HepG2 (cell line): ENCODE results near the gene HSDL1. TPM values are rescaled to one million over a fixed set of nuclear protein-coding genes. Genes with fewer than 3 reads are reported as not detected.

Experiments
- ADNP ChIP-seq: sonication (generic); formaldehyde crosslinking; IDR thresholded peaks from 2 replicates; pipeline ENCODE4 v1.4.0; 2020; ENCODE audit warnings: missing genetic modification reagents
- ARNTL ChIP-seq: sonication (generic); formaldehyde crosslinking; IDR thresholded peaks from 2 replicates; pipeline ENCODE4 v1.4.0; 2020; ENCODE audit warnings: mild to moderate bottlenecking, missing genetic modification reagents
- CENPT ChIP-seq: sonication (generic); formaldehyde crosslinking; IDR thresholded peaks from 2 replicates; pipeline ENCODE4 v1.8.0; 2022; ENCODE audit warnings: low read depth, mild to moderate bottlenecking, moderate library complexity, missing genetic modification reagents
- EED ChIP-seq: sonication (generic); formaldehyde crosslinking; IDR thresholded peaks from 2 replicates; pipeline ENCODE4 v1.5.0; 2020; ENCODE audit warnings: mild to moderate bottlenecking, missing genetic modification reagents
- FOSL2 ChIP-seq: sonication (generic); formaldehyde crosslinking; IDR thresholded peaks from 2 replicates; pipeline ENCODE4 v1.4.0; 2020; ENCODE audit warnings: missing genetic modification reagents
- KLF12 ChIP-seq: sonication (generic); formaldehyde crosslinking; IDR thresholded peaks from 2 replicates; pipeline ENCODE4 v1.4.0; 2020; ENCODE audit warnings: missing genetic modification reagents, borderline replicate concordance
- NPAS2 ChIP-seq: sonication (generic); formaldehyde crosslinking; IDR thresholded peaks from 2 replicates; pipeline ENCODE4 v1.8.0; 2022; ENCODE audit warnings: mild to moderate bottlenecking, missing genetic modification reagents, borderline replicate concordance
- NR2F2 ChIP-seq: IDR thresholded peaks from 2 replicates; pipeline ENCODE4 v1.6.1; 2012; ENCODE audit warnings: low read depth, inconsistent platforms, borderline replicate concordance
- SALL1 ChIP-seq: sonication (generic); formaldehyde crosslinking; IDR thresholded peaks from 2 replicates; pipeline ENCODE4 v1.8.0; 2022; ENCODE audit warnings: mild to moderate bottlenecking, missing genetic modification reagents
- SOX6 ChIP-seq, 2 experiments: fragments of 450-650 bp in 1 of 2; sonication (generic) in 1 of 2; formaldehyde crosslinking in 1 of 2; IDR thresholded peaks; 2 replicates each; pipeline versions ENCODE4 v1.4.0 to v1.6.1; 2017 to 2020; ENCODE audit warnings: antibody characterized with exemption in 1 of 2, mild to moderate bottlenecking in 1 of 2, missing genetic modification reagents in 1 of 2
- SRY ChIP-seq: sonication (generic); formaldehyde crosslinking; IDR thresholded peaks from 2 replicates; pipeline ENCODE4 v1.8.0; 2022; ENCODE audit warnings: mild to moderate bottlenecking, missing genetic modification reagents
- SUZ12 ChIP-seq: fragments of 150-350 bp; IDR thresholded peaks from 2 replicates; pipeline ENCODE4 v1.6.1; 2014; ENCODE audit warnings: low read depth, low read length
- ZNF282 ChIP-seq: fragments of 450-650 bp; IDR thresholded peaks from 2 replicates; pipeline ENCODE4 v1.6.1; 2018; ENCODE audit not compliant: partially characterized antibody
- ZNF331 ChIP-seq: sonication (generic); formaldehyde crosslinking; IDR thresholded peaks from 2 replicates; pipeline ENCODE4 v1.4.0; 2020; ENCODE audit warnings: missing genetic modification reagents
- ZNF350 ChIP-seq: sonication (generic); formaldehyde crosslinking; IDR thresholded peaks from 2 replicates; pipeline ENCODE4 v1.4.0; 2020; ENCODE audit warnings: mild to moderate bottlenecking, low read depth, missing genetic modification reagents, borderline replicate concordance
- ZNF549 ChIP-seq: sonication (generic); formaldehyde crosslinking; IDR thresholded peaks from 2 replicates; pipeline ENCODE4 v1.5.0; 2020; ENCODE audit warnings: missing genetic modification reagents
- ZNF615 ChIP-seq: sonication (generic); formaldehyde crosslinking; IDR thresholded peaks from 2 replicates; pipeline ENCODE4 v1.5.0; 2020; ENCODE audit warnings: mild to moderate bottlenecking, missing genetic modification reagents, borderline replicate concordance
- polyA plus RNA-seq, 8 experiments: library from polyadenylated mRNA; depleted of rRNA in 3 of 8; stranded (reverse) in 7 of 8; unstranded in 1 of 8; fragments of >200 nt; fragmentation: Illumina TruSeq in 4 of 8; extraction: Trizol in 4 of 8; gene quantifications; 2 replicates each; pipeline versions ENCODE4 v1.2.1 to v1.2.3, GENCODE V29; 2011 to 2016; ENCODE audit warnings: low read depth in 4 of 8, missing spikeins in 1 of 8, mixed read lengths in 1 of 8; ENCODE audit not compliant: insufficient read depth in 1 of 8
- total RNA-seq, 5 experiments: library from RNA; depleted of rRNA; stranded (reverse); fragments of >200 nt; fragmentation: Illumina TruSeq; extraction: Trizol; gene quantifications; 2 replicates each; pipeline ENCODE4 v1.2.3, GENCODE V29; 2016; ENCODE audit warnings: low read depth in 1 of 5
- TF ChIP-seq, protein P1 (sequence below): sonication (generic); formaldehyde crosslinking; IDR thresholded peaks from 2 replicates; pipeline ENCODE4 v1.4.0; 2020; ENCODE audit warnings: missing genetic modification reagents
- TF ChIP-seq, protein P2 (sequence below): sonication (generic); formaldehyde crosslinking; IDR thresholded peaks from 2 replicates; pipeline ENCODE4 v1.8.0; 2022; ENCODE audit warnings: missing genetic modification reagents, mild to moderate bottlenecking, borderline replicate concordance
- TF ChIP-seq, protein P3 (sequence below): sonication (generic); formaldehyde crosslinking; IDR thresholded peaks from 2 replicates; pipeline ENCODE4 v1.4.0; 2020; ENCODE audit warnings: missing genetic modification reagents, borderline replicate concordance
- TF ChIP-seq, protein P4 (sequence below): IDR thresholded peaks from 2 replicates; pipeline ENCODE4 v1.6.1; 2016; ENCODE audit warnings: low read depth, borderline replicate concordance
- TF ChIP-seq, protein P5 (sequence below): sonication (generic); formaldehyde crosslinking; IDR thresholded peaks from 2 replicates; pipeline ENCODE4 v1.4.0; 2020; ENCODE audit warnings: mild to moderate bottlenecking, missing genetic modification reagents
- TF ChIP-seq, protein P6 (sequence below): sonication (generic); formaldehyde crosslinking; IDR thresholded peaks from 2 replicates; pipeline ENCODE4 v1.4.0; 2020; ENCODE audit warnings: missing genetic modification reagents, low read depth, mild to moderate bottlenecking, borderline replicate concordance

Gene HSDL1
- total and polyA plus RNA-seq, 2 of the 13 experiments (the other 11 are each of a cell fraction or from before 2014, with no cell fraction given): 49.2 to 49.7 TPM

DNA sequence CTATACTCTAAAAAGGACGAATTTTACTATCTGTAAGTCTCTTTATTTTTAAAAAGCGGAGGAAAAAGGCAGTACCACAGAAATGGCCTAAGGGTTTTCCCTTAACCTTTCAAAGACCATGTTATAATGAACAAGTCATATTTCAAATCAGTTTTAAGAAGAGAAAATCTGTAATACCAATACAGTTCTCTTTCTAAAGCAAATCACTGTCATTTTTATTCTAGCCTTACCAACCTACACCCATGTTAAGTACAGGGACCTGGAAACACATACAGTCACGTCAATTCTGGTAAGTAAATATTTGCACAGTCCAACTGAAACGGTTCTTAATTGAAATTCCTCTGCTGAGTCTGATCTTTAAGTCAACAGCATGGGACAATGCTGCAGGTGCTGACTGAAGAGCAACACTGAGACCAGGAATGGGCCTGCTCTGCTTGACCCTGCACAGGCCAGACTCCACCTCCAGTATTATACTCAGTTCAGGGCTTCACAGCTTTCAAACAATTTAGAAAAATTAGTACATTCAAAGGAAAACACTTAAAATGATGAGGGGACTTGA, 48.5 kb downstream of the HSDL1 start (continued):
- TF ChIP-seq, protein P1, sequence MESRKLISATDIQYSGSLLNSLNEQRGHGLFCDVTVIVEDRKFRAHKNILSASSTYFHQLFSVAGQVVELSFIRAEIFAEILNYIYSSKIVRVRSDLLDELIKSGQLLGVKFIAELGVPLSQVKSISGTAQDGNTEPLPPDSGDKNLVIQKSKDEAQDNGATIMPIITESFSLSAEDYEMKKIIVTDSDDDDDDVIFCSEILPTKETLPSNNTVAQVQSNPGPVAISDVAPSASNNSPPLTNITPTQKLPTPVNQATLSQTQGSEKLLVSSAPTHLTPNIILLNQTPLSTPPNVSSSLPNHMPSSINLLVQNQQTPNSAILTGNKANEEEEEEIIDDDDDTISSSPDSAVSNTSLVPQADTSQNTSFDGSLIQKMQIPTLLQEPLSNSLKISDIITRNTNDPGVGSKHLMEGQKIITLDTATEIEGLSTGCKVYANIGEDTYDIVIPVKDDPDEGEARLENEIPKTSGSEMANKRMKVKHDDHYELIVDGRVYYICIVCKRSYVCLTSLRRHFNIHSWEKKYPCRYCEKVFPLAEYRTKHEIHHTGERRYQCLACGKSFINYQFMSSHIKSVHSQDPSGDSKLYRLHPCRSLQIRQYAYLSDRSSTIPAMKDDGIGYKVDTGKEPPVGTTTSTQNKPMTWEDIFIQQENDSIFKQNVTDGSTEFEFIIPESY: no peak
- TF ChIP-seq, protein P2, sequence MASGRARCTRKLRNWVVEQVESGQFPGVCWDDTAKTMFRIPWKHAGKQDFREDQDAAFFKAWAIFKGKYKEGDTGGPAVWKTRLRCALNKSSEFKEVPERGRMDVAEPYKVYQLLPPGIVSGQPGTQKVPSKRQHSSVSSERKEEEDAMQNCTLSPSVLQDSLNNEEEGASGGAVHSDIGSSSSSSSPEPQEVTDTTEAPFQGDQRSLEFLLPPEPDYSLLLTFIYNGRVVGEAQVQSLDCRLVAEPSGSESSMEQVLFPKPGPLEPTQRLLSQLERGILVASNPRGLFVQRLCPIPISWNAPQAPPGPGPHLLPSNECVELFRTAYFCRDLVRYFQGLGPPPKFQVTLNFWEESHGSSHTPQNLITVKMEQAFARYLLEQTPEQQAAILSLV (CRISPR knock-in tag): no peak; the same call in 1 of the 2 replicates
- TF ChIP-seq, protein P3, sequence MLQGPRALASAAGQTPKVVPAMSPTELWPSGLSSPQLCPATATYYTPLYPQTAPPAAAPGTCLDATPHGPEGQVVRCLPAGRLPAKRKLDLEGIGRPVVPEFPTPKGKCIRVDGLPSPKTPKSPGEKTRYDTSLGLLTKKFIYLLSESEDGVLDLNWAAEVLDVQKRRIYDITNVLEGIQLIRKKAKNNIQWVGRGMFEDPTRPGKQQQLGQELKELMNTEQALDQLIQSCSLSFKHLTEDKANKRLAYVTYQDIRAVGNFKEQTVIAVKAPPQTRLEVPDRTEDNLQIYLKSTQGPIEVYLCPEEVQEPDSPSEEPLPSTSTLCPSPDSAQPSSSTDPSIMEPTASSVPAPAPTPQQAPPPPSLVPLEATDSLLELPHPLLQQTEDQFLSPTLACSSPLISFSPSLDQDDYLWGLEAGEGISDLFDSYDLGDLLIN (CRISPR knock-in tag): no peak
- TF ChIP-seq ARNTL (CRISPR knock-in tag): no peak
- TF ChIP-seq CENPT (CRISPR knock-in tag): no peak
- TF ChIP-seq ZNF282: no peak
- peak; percentile 74 for TF ChIP-seq FOSL2
- TF ChIP-seq SOX6 (IDR thresholded peaks at IDR 0.05): no peak
- peak; percentile 92 for TF ChIP-seq SOX6 (CRISPR knock-in tag; IDR thresholded peaks at IDR 0.05)
- TF ChIP-seq, protein P4, sequence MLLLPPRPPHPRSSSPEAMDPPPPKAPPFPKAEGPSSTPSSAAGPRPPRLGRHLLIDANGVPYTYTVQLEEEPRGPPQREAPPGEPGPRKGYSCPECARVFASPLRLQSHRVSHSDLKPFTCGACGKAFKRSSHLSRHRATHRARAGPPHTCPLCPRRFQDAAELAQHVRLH: peak; percentile 67; the same call in 1 of the 2 replicates
- no peak for TF ChIP-seq ZNF549 (CRISPR knock-in tag)
- no peak for TF ChIP-seq SUZ12
- TF ChIP-seq, protein P5, sequence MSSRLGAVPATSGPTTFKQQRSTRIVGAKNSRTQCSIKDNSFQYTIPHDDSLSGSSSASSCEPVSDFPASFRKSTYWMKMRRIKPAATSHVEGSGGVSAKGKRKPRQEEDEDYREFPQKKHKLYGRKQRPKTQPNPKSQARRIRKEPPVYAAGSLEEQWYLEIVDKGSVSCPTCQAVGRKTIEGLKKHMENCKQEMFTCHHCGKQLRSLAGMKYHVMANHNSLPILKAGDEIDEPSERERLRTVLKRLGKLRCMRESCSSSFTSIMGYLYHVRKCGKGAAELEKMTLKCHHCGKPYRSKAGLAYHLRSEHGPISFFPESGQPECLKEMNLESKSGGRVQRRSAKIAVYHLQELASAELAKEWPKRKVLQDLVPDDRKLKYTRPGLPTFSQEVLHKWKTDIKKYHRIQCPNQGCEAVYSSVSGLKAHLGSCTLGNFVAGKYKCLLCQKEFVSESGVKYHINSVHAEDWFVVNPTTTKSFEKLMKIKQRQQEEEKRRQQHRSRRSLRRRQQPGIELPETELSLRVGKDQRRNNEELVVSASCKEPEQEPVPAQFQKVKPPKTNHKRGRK (CRISPR knock-in tag): no peak
- peak; percentile 76; the same call in 1 of the 2 replicates for TF ChIP-seq ZNF331 (CRISPR knock-in tag)
- TF ChIP-seq NR2F2: peak; percentile 57; the same call in 1 of the 2 replicates
- TF ChIP-seq ZNF350 (CRISPR knock-in tag): no peak
- no peak for TF ChIP-seq ADNP (CRISPR knock-in tag)
- TF ChIP-seq ZNF615 (CRISPR knock-in tag): no peak
- TF ChIP-seq, protein P6, sequence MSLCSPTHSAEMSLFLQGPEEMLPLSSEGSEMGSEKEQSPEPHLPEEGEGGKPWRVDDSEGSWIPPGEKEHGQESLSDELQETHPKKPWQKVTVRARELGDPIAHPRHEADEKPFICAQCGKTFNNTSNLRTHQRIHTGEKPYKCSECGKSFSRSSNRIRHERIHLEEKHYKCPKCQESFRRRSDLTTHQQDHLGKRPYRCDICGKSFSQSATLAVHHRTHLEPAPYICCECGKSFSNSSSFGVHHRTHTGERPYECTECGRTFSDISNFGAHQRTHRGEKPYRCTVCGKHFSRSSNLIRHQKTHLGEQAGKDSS (CRISPR knock-in tag): no peak
- TF ChIP-seq SRY: no peak
- TF ChIP-seq NPAS2 (CRISPR knock-in tag): no peak
- TF ChIP-seq EED (CRISPR knock-in tag): no peak
- no peak for TF ChIP-seq KLF12
- peak; percentile 77 for TF ChIP-seq SALL1
